Measurements from ENCODE around the gene THSD7A.

GRCh38 chr7:11403781-11404180 is 428.2 kb downstream of the THSD7A start:
- TF ChIP-seq CTCF (IDR thresholded peaks at IDR 0.05; ENCODE audit: poor library complexity, severe bottlenecking) = no peak
- no peak for TF ChIP-seq EP300 (conservative IDR thresholded peaks at IDR 0.05; ENCODE audit: poor library complexity, severe bottlenecking)
- no peak for TF ChIP-seq TAF1 (IDR thresholded peaks at IDR 0.05; ENCODE audit: low read depth)
